T-helper 1 cell treated with Interleukin-12 subunit alpha and Interleukin-12 subunit beta and Interleukin-4 antibody, amounts not matched to agents 30 ng/mL and 1 ng/mL, for 36 hours (primary cell): ENCODE results near the gene SPAG16. TPM values are rescaled to one million over a fixed set of nuclear protein-coding genes. Genes with fewer than 3 reads are reported as not detected.

Source experiments
- intact Hi-C: fragments of 100-400 bp; cut with micrococcal nuclease; formaldehyde crosslinking; loops from one replicate; pipeline ENCODE4 v1.15.1; 2024
- total RNA-seq: library from RNA; stranded (reverse); gene quantifications from 2 replicates; pipeline ENCODE4 v1.2.3, GENCODE V29; 2022

The SPAG16 gene
- total RNA-seq, 1 donor from 2014 or later: 6.5 TPM

DNA sequence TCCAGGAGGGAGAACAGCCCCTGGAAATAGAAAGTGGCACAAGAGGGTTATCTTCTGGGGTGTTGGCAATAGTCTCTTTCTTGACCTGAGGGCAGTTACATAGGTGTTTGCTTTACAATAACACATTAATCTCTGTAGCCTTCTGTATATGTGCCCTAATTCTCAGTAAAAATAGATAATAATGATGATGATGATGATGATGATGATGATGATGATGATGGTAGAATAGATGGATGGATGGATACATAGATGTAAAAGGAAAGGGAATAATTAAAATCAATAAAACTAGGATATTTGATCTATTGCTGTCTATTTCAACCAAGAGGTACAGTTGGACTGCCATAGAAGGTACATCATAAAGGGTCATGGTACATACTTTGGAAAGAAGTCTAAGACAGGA lies 948.9 kb downstream of the SPAG16 start:
- intact Hi-C loops: no loop called here

DNA sequence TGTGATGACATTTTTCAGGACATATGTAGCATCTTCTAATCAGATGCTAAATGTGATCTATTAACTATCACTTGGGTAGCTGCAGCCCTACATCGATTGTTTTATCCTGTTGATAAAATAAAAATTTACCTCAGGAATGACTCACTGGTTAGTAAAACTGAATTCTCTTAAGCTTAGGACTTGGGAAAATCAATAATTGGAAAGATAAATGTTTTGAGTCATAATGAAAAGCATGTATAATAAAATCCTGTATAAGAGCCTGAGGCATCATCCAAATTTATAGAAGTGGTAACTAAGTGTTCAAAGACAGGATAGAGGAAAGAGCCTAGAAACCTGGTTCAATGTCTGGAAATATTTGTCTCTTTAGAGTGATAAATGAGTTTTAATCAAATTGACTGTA lies 958.5 kb downstream of the SPAG16 start:
- intact Hi-C loops: no loop called here

DNA sequence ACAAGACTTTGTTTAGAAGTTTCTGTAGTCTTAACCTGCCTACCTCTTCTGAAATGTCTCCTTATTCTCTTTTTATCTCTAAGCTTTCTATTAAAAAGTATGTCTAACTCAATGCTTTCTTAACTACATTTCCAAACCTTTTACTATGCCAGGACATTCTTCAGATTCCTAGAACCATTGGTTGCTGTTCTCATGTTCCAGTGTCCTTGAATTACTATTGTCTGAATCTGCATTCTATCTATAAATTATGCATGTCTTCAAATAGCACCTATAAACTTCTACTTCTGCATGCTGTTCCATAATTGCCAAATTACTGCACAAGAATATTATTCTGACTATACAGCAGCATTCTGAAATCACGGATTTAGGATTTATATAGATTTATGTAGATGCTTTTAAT lies 960.6 kb downstream of the SPAG16 start:
- intact Hi-C loops: no loop called here

DNA sequence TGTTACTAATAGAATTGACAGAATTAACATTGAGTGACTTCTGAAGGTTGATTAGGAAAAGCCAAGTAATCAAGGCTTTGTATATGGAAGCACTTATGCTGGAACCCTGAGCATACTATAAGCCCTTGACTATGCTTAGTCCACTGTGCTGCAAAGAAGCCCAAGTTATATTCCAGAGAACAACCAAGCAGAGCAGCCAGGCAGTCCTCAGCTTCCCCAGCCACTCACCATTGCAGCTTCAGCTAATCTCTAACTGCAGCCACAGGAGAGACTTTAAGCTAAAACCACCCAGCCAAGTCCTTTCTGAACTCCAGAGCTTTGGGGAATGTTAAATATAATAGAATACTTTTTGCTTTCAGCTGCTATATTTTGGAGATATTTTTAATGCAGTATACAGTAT lies 962.2 kb downstream of the SPAG16 start:
- intact Hi-C loops: no loop called here

DNA sequence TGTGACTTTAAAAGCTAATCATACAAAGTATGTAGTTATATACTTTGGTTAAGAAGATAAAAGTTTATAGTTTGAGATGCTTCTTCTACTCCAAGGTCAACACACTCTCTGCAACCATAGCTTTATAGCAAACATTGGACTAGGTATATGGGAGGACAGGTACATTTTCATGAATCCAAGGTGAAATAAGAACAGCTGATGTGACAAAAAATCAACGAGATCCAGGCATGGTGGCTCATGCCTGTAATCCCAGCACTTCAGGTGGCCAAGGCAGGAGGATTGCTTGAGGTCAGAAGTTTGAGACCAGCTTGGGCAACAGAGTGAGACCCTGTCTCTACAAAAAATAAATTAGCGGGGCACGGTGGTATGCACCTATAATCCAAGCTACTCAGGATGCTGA lies 963.3 kb downstream of the SPAG16 start:
- intact Hi-C loops: no loop called here

DNA sequence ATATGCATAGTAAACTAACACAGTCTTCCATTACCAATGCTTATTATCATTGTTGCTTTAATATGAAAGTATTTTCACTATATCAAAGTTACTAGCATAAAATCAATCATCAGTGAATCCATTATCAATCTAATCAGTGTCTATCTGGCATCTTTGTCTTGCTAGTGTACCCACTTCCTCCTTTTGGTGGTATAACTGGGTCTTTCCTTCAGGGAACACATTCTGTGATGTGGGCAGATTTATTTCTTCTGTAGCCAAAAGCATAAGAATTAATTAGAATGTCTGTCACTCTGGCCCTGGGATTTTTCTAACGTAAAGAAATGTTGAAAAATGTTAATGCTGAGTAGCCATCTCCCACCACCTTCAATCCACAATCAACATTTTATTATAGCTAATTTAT lies 970.8 kb downstream of the SPAG16 start:
- intact Hi-C loops: no loop called here

DNA sequence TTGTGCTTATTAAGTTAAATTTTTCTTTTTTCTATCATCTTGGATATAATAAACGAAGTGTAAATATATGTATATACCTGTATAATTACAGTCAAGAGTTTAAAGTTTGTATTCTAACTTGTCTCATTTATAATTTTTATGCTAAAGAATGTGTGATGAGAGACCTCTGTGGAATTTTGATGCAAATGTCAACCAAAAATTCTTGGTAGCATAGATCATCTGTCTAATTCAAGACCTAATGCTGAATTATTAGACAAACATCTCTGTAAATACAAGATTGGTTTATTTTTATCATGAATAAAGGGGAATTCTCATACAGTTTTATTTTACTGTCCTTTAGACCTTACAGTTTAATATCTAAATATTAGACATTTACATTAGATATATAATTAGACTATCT lies 977.4 kb downstream of the SPAG16 start:
- intact Hi-C loops: no loop called here

DNA sequence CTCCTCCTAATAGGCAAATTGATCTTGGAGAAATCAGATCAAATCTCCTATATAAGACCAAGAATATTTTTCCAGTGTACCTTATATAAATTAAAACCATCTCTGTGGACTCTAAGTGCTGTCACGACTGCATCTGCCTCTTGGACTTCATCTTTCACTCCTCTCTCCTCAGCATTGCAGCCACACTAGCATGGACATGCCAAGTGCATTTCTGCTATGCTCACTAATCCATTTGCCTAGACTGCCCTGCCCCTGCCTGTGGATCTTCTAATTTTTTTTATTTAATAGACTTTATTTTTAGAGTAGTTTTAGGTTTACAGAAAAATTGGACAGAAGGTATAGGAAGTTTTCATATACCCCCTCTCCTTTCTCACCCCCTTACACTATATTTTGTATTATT lies 979.9 kb downstream of the SPAG16 start:
- intact Hi-C loops: no loop called here

DNA sequence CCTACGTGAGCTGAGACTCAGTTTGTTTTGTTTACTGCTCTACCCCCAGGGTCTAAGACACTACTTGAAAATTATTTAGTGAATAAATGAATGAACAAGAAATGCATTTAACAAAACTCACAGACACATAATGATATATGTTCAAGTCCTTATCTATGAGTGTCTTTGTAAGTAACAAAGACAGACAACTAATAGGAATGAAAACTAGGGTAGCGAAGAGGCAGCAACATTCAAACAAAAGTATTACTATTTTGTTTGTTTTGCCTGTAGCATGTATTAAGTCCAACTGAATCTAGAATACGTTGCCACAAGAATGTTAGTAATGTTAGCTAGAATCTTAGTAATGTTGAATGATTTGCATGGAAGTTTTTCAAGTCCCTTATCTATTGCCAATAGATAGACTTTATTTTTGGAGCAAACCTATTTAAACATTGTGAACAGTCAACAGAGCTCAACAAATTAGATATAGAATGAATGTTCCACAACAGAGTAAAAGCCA lies 981.8 kb downstream of the SPAG16 start:
- intact Hi-C loops: no loop called here

DNA sequence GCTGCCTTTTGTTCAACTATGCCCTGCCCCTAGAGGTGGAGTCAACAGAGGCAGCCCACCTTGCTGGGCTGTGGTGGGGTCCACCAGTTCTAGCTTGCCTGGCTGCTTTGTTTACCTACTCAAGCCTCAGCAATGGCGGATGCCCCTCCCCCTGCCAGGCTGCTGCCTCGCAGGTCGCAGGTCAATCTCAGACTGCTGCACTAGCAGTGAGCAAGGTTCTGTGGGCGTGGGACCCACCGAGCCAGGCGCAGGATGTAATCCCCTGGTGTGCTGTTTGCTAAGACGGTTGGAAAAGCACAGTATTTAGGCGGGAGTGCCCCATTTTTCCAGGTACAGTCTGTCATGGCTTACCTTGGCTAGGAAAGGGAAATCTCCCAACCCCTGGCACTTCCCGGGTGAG lies 993.6 kb downstream of the SPAG16 start:
- intact Hi-C loops: no loop called here

DNA sequence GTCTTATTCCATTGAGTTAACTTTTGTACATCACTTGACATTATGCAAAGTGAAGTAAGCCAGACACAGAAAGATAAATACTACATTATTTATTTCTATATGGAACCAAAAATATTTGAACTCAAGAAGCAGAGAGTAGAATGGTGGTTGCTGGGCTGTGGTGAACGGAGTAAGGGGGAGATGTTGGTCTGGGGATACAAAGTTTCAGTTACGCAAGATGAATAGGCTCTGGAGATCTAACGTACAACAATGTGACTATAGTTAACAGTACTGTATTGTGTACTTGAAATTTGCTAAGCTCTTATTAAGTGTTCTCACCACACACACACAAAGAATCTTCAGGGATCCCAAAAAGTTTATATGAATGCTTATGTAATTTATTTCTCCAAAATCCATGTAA lies 1001.7 kb downstream of the SPAG16 start:
- intact Hi-C loops: no loop called here

DNA sequence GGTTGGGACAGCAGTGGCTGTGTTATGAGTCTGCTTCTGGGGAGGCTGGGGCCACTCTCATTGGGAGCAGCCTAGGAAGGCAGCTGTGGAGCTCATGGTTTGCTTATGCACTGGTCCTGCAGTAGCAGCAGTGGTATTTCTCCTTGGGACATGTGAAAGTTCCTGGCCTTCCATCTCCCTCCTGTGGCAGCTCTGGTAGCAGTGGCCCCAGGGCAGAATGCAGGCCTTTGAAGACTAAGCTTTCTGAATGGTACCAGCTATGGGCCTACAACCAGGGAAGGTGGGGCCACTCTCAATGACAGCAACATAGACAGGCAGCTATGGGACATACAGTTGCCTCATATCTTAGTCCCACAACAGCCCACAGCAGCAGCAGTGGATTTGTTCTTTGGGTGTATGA lies 1009.3 kb downstream of the SPAG16 start:
- intact Hi-C loops: no loop called here

DNA sequence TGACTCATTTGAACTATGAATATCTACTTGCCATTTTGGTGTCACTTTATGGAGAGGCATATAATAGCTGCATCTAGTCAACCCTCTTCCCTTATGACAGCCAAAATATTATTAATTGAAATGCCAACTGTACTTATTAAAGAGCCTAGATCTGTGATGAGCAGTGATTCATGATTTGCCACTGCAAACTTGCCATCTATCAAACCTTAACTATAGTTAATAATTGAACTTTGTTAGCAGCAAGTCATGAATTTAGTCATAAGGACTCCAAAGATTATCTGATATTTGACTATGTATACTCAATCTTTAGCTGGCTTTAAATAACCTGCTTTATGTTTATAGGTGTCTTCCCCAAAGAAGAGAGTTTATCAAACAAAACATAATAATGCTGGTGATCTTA lies 1010.2 kb downstream of the SPAG16 start:
- intact Hi-C loops: no loop called here

DNA sequence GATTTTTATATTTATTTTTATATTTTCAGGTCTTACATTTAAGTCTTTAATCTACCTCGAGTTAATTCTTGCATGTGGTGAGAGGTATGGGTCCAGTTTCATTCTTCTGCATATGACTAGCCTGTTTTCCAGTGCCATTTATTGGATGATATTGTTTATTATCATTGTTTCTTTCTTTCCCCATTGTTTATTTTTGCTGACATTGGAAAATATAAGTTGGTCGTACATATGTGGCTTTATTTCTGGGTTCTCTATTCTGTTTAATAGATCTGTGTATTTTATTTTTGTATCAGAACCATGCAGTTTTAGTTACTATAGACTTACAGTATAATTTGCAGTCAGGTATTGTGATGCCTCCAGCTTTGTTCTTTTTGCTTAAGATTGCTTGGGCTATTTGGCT lies 1013.2 kb downstream of the SPAG16 start:
- intact Hi-C loops: no loop called here

DNA sequence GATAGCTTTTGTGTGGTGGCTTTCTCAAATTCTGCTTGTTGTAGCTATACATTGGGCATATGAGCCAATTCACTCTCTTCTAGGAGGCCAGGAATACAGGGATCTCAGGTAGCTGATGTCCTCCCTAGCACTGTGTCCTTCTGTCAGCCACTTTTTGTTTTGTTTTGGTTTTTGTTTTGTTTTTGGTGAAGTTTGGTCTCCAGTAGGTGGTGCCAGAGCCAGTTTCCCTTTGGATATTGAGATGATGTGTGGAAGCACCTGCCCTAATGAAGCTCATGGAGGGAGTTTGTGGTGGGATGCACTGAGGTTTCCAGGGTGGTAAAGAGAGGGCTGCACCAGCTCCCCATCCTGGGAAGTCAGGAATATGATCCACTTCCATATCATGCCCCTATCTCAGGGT lies 1026.1 kb downstream of the SPAG16 start:
- intact Hi-C loops: no loop called here

DNA sequence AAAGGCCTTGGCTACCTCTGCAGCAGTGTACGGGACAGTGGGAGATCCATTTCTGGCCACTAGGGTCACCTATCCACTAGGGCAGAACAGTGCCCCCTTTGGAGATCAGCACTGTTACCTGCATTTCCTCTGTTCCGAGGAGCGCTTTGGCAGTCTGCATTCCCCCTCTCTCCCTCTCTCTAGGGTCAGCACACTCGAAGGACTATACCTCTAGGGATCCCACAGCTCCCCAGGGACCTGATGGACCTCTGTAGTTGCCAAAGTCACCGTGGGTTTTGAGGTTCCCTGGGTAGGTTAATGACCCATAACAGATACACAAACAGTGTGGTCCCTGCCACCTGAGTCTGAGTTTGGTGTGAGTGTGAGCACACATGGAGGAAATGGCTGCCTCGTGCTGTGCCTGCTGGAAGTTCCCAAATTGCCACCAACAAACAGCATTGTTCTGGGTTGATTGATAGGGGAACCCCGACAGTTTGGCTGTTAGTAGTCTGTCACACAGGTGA lies 1026.8 kb downstream of the SPAG16 start:
- intact Hi-C loops: no loop called here

DNA sequence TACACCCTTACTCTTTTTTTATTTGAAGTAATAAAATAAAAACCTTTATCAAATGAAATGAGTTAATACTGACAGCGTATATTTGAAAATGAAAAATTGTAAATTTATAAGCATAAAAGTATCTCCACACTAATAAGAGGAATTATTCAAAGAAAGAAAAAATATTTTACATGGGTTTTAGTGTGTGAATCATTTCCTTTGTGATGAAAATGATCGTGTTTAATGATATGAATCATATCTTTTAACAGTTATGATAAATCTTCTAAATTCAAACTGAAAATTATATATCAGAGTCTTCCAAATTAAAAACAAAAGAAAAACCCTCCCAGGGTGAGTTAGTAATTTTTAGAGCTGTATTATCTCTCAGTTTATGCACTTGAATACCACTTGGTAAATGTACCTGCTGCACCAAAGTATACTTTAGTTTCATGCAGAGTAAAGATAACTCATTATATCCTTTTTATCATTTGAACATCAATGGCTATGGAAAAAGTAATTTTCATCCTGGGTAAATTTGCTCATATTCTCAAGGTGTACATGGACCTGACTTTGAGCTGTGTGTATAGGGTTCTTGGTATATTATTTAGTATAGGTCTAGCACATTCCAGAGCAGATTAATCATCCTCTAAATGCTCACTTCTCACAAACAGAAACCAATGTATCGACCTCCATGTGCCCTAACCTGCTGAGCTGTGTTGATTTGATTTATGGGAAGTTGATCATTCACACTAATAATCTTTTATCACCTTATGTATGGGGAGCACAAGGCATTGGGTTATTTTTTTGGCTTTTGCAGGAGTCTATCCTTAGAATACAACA lies 1027.9 kb downstream of the SPAG16 start:
- intact Hi-C loops: no loop called here

DNA sequence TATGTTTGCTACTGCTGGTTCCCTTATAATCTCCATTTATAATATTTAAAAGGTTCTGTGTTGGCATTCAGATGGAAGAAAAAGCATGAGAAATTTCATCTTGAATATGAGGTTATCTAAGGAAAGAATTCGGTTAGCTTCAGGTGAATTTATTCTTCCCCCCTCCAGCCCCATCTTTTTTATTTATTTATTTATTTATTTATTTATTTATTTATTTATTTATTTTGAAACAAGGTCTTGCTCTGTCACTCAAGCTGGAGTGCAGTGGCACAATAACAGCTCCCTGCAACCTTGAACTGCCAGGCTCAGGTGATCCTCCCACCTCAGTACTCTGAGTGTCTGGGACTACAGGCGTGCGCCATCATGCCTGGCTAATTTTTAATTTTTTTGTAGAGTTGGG lies 1031.1 kb downstream of the SPAG16 start:
- intact Hi-C loops: no loop called here

DNA sequence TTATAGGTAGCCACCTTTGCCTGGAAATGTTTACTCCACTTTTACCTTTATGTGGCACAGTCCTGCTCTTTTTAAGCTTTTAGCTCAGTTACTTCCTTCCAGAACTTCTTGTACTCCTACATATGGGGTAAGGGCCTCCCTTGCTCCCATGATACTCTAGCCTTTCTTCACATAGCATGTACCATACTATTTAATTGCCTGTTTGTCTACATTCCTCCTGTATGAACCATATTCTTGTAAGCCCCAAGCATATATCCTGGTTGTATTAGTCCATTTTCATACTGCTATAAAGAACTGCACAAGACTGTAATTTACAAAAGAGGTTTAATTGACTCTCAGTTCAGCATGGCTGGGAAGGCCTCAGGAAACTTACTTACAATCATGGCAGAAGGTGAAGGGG lies 1035.9 kb downstream of the SPAG16 start:
- intact Hi-C loops: no loop called here

DNA sequence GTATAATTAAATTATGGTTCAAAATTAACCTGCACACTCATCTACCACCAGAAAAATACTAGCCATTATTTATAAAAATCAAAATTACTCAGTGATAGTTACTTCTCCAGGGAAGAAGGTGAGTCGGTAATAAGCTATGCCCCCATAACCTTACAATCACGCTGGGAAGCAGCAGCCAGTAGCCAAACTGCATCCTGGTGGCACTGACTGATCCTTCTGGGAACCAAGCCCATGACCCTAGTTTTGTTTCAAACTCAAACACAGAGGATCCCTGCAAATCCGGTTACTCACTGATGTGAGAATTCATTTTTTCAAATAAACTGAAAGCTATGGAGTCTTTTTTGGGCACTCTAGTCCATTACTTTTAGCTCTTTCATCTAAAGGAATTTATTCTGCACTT lies 1038.4 kb downstream of the SPAG16 start:
- intact Hi-C loops: no loop called here

DNA sequence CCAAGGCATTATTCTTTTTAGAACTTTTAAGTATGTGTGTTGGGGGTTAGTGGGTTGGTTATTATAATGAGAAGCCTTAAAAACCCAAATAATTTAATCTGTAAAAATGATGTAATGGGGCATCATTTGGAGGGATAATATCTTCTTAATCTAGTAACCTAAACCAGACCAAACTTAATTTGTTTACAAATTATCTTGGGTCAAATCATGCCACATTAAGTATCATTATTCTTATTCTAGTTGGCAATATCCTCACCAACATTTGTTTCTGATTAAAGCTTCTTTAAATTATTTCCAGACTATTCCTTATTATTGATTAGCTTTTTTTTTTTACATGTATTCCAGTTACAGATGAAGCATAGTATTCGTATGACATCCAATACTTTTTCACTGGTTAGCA lies 1041.1 kb downstream of the SPAG16 start:
- intact Hi-C loops: no loop called here

DNA sequence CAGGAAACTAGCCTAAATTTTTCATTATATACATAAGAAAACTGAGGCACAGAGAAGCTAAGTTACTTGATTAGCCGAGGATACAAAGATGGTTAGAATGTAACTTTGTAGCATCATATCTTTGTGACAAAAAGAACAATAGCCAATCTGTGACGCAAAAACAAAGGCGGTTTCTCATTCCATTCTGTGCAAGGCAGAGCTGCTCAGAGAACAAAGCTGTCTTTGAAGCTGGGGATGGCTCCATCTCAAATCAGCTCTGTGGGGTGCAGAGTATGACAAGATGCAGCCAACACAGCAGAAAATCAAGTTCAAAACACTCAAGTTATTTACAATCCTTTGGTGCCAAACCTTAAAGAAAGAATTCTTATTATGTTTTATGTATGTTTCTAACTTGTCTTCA lies 1044.7 kb downstream of the SPAG16 start:
- intact Hi-C loops: no loop called here

DNA sequence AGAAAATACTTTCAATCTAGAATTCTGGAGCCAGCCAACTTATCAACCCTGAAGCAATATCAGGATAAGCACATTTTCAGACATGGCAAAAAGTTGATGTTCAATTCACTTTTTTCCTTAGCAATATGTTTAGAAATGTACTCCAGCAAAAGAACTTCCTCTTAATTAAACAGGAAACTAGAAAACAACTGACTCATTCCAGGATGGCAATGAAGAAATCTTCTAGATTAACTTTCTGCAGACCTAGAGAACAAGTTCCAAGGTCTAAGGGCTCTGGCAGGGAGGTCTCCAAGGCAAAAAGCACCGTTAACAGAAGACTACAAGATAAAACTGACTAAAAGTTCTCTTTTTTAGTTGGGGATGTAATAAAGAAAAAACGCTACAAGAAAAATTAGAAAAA lies 1057.4 kb downstream of the SPAG16 start:
- intact Hi-C loops: loop anchor here (10.0 kb wide), 1 partner anchor 1087 kb away; no protein-coding TSS in a partner anchor
